GM12891 (cell line): ENCODE measurements around the gene EML5.

ENCODE experiments used
- DNase-seq: peaks from one replicate; pipeline ENCODE4 v3.0.0; 2011; ENCODE audit warnings: low spot score; ENCODE audit not compliant: insufficient read length
- FAIRE-seq: peaks from 2 replicates; lab custom pipeline; 2011; peaks lifted over from hg19 to GRCh38; lab: Jason Lieb, UNC
- PAX5 ChIP-seq: IDR thresholded peaks from 2 replicates; pipeline ENCODE4 v1.6.1; 2011; ENCODE audit warnings: low read length, moderate library complexity, mild to moderate bottlenecking; ENCODE audit not compliant: insufficient read depth, severe bottlenecking
- POLR2A ChIP-seq: IDR thresholded peaks from 2 replicates; pipeline ENCODE4 v1.6.1; 2011; ENCODE audit warnings: low read depth, low read length, control low read depth
- POLR2AphosphoS5 ChIP-seq: IDR thresholded peaks from 2 replicates; pipeline ENCODE4 v1.6.1; 2011; ENCODE audit warnings: low read depth, low read length, control low read depth
- POU2F2 ChIP-seq: IDR thresholded peaks from 2 replicates; pipeline ENCODE4 v1.6.1; 2011; ENCODE audit warnings: low read depth, mild to moderate bottlenecking, control low read depth, low read length, moderate library complexity
- SPI1 ChIP-seq: IDR thresholded peaks from 2 replicates; pipeline ENCODE4 v1.6.1; 2011; ENCODE audit warnings: low read depth, low read length, control low read depth
- TAF1 ChIP-seq: IDR thresholded peaks from 2 replicates; pipeline ENCODE4 v1.6.1; 2011; ENCODE audit warnings: low read depth, low read length, control low read depth

EML5 gene

GRCh38 chr14:88628462-88628861 lies 164.3 kb downstream of the EML5 start:
- FAIRE-seq (no peak), DNase-seq (no peak)
- TF ChIP-seq TAF1 (no peak), POU2F2 (no peak), SPI1 (no peak), POLR2AphosphoS5 (no peak), POLR2A (no peak), PAX5 (no peak)

- FAIRE-seq (no peak), DNase-seq (no peak)
- TF ChIP-seq POLR2AphosphoS5 (no peak), TAF1 (no peak)
These were observed 164.7 kb downstream of the EML5 start for GRCh38 chr14:88628033-88628432.

- FAIRE-seq, result no peak
- TF ChIP-seq SPI1 (no peak), TAF1 (no peak), POU2F2 (no peak), PAX5 (no peak), POLR2A (no peak), POLR2AphosphoS5 (no peak)
These were observed 167.1 kb downstream of the EML5 start for GRCh38 chr14:88625671-88626070.

GRCh38 chr14:88621100-88621499 lies 171.7 kb downstream of the EML5 start:
- no peak for DNase-seq
- TF ChIP-seq TAF1 (no peak), POU2F2 (no peak), SPI1 (no peak), PAX5 (no peak), POLR2AphosphoS5 (no peak), POLR2A (no peak)
- no peak for FAIRE-seq

More at GRCh38 chr14:88625671-88626070, 167.1 kb downstream of the EML5 start:
- no peak for DNase-seq

- no peak for TF ChIP-seq POU2F2
- TF ChIP-seq POLR2AphosphoS5, result no peak
- TF ChIP-seq POLR2A, result no peak
- TF ChIP-seq SPI1, result no peak
- TF ChIP-seq TAF1, result no peak
- TF ChIP-seq PAX5, result no peak
- no peak for FAIRE-seq
These were observed 174.3 kb downstream of the EML5 start for GRCh38 chr14:88618476-88618875.

GRCh38 chr14:88617479-88617878 lies 175.3 kb downstream of the EML5 start:
- no peak for TF ChIP-seq POLR2AphosphoS5
- TF ChIP-seq PAX5, result no peak
- no peak for TF ChIP-seq SPI1
- no peak for TF ChIP-seq POLR2A
- TF ChIP-seq TAF1, result no peak
- no peak for TF ChIP-seq POU2F2
- DNase-seq, result no peak
- no peak for FAIRE-seq

More at GRCh38 chr14:88618476-88618875, 174.3 kb downstream of the EML5 start:
- DNase-seq, result no peak

- FAIRE-seq (no peak), DNase-seq (no peak)
- no peak for TF ChIP-seq PAX5
- no peak for TF ChIP-seq TAF1
- no peak for TF ChIP-seq POU2F2
- no peak for TF ChIP-seq SPI1
These were observed 176.1 kb downstream of the EML5 start for GRCh38 chr14:88616697-88617096.

- TF ChIP-seq POLR2AphosphoS5, result no peak
- no peak for TF ChIP-seq TAF1
- TF ChIP-seq SPI1, result no peak
- TF ChIP-seq POU2F2, result no peak
- no peak for TF ChIP-seq POLR2A
- no peak for TF ChIP-seq PAX5
- DNase-seq (no peak), FAIRE-seq (no peak)
These were observed 178.4 kb downstream of the EML5 start for GRCh38 chr14:88614218-88614907.

- no peak for DNase-seq
- TF ChIP-seq POU2F2 (no peak), SPI1 (no peak), PAX5 (no peak), POLR2AphosphoS5 (no peak), POLR2A (no peak), TAF1 (no peak)
- FAIRE-seq, result no peak
These were observed 179.2 kb downstream of the EML5 start for GRCh38 chr14:88613552-88614010.
